ENCODE results near the gene CD164L2.

The CD164L2 gene

DNA sequence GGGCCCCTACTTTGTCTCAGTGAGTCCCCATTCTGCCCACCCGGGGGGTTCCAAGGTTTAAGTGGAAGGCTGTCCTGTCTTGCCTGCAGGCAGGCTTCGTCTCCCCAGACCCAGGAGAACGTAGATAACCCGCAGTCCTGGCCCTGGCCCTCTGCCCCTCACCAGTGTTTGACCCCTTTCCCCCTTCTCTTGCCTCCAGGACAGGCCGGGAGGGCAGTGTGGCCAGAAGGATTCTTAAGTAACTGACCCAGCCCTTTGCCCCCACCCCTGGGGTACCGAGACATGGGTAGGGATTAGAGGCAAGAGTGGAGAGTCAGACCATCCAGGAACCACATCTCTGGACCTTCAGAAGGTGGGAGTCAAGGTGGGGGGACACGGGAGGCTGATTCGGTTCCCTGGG is 52.3 kb downstream of the CD164L2 start:
- Mint-ChIP-seq H3K4me1 (peaks cover 33 to 61% of the 10 kb centered on the region in 2 donors), H3K27me3 (no peaks in the 10 kb centered on the region), H3K4me3 (no peak overlapping the region), H3K27ac (peak overlapping the region; percentile 21), H3K9me3 (no peaks in the 10 kb centered on the region), H3K36me3 (peaks cover 39 to 57% of the 10 kb centered on the region in 2 donors)
- ATAC-seq (replicated peaks), result no peak
- no peak for DNase-seq

Measured in stimulated activated naive B cell treated with anti-CD40 and anti-IgM and Interleukin-4, amounts not matched to agents 10 μg/mL and 1 μg/mL and 100 μg/mL, for 72 hours (primary cell).